ENCODE results near the gene RNF126.
A peak's percentile ranks its signal among the peaks of the same experiment; 100 is the strongest.

The RNF126 gene

DNA sequence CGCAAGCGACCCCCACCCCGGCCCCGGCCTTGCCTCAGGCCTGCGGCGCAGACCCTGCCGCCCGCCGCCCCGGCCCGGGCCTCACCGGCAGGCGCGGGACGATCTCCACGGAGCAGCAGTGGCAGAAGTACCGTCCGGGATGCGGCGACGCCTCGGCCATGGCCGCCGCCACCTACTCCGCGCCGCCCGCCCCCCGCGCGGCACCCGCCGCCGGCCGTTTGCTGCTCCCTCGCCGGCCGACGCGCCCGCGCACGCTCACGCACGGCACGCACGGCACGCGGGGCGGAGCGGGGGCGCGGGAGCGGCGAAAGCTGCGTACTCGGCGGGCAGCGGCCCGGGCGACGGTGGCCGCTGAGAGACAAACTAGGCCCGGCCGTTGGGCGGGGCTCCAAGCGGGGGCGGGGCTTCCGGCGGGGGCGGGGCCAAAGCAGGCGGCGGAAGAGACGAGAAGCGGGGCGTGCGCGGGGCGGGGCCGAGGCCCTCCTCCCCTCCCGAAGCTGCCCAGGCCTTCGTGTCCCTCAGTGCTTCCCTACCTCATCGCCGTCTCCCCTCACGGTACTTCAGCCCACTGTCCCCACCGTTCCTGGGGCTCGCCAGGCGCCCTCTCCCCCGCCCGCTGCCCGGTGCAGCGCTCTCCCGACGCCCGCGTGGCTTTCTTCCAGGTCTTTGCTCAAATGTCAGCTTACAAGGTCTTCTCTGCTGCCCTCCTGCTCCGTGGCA, at the start of gene RNF126:
RNF126 (minus strand) TSS at position 253 of the 720 bp plus-strand sequence; CDS start at position 160, 93 bp downstream.
- ChIA-PET CTCF (interaction anchor here (0.7 to 1.5 kb wide), 4 partner anchors 14 to 71 kb away, joined by 3 to 8 read pairs (median 4); partner anchors contain the start of gene POLRMT), POLR2A (no interaction called here)
- TF ChIP-seq, protein P1, sequence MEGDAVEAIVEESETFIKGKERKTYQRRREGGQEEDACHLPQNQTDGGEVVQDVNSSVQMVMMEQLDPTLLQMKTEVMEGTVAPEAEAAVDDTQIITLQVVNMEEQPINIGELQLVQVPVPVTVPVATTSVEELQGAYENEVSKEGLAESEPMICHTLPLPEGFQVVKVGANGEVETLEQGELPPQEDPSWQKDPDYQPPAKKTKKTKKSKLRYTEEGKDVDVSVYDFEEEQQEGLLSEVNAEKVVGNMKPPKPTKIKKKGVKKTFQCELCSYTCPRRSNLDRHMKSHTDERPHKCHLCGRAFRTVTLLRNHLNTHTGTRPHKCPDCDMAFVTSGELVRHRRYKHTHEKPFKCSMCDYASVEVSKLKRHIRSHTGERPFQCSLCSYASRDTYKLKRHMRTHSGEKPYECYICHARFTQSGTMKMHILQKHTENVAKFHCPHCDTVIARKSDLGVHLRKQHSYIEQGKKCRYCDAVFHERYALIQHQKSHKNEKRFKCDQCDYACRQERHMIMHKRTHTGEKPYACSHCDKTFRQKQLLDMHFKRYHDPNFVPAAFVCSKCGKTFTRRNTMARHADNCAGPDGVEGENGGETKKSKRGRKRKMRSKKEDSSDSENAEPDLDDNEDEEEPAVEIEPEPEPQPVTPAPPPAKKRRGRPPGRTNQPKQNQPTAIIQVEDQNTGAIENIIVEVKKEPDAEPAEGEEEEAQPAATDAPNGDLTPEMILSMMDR (IDR thresholded peaks at IDR 0.05; ENCODE audit: control extremely low read depth, extremely low read depth, low read depth, missing control alignments), result no peak
- peak; percentile 98 for DNase-seq (ENCODE audit: extremely low spot score)

DNA sequence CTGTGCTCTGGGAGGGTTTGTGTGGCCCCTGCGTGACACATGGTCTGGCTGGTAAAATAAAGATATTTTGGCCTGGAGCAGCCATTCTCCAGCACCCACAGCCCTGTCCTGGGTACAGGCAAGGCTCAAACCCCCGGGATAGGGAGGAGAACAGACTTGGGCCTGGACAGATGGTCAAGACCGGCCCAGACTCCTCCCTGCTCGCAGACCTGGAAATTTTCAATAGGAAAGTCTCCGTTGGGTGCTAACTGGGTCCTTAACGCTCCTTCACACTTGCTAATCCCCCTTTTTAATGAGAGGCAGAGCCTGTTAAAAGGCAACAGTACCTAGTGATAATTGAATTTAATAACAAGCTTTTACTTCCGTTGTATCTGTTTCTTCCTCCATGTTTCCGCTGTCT, 48.2 kb upstream of the RNF126 start:
- TF ChIP-seq, protein P1 (IDR thresholded peaks at IDR 0.05; ENCODE audit: control extremely low read depth, extremely low read depth, low read depth, missing control alignments), result no peak
- DNase-seq (ENCODE audit: extremely low spot score), result no peak
- ChIA-PET POLR2A (interaction anchor here (0.6 kb wide), 1 partner anchor 227 kb away, joined by 6 read pairs; no protein-coding TSS in a partner anchor), CTCF (no interaction called here)

DNA sequence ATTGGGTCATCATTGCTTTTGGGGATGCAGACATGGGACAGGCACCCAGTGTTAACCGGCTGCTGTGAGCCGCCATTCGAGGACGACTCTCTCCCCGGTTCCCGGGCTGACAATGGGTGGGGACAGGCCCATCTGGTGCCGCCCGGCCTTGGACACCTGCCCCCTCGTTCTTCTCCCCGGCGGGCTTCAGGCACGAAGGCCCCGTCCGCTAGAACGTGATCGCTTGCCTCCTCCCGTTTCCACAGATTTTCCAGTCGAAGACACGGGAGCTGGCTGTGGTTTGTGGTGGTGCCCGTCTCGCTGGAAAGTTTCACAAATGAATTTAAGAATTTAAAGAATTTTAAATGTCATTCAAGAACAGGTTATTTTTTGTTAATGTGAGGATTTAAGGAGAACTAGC, 47.8 kb upstream of the RNF126 start:
- TF ChIP-seq, protein P1 (IDR thresholded peaks at IDR 0.05; ENCODE audit: control extremely low read depth, extremely low read depth, low read depth, missing control alignments), result no peak
- DNase-seq (ENCODE audit: extremely low spot score), result no peak
- POLR2A ChIA-PET, result interaction anchor here (0.6 kb wide), 1 partner anchor 228 kb away, joined by 6 read pairs; no protein-coding TSS in a partner anchor

DNA sequence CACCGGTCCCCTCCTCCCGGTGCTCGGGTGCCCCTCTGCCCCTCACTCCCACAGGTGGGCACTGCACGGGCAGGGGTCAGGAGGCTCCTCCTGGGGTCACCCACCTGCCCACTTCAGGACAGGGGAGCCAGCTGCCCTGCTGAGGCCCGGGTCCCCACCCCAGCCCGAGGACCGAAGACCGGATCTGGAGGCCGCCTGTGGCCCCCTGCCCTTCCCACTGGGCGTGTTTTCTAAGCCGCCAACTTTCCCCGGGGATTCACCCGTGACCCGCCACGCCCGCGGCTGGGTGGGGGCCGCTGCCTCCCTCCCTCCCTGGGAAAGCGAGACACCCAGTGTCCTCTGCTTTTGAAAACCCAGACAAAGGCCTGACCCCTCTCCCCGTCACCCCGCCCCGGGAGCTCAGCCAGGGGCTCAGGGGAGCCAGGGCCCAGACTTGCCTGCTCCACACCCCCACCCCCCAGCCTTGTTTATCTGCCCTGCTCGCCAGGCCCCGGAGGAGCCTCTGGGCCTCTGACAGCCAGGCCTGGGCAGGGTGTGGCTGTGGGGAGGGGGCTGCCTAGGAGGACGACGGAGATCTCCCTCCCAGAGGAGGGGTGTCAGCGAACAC, 47.1 kb upstream of the RNF126 start:
- ChIA-PET CTCF (no interaction called here), POLR2A (no interaction called here)
- DNase-seq (ENCODE audit: extremely low spot score), result no peak
- TF ChIP-seq, protein P1 (IDR thresholded peaks at IDR 0.05; ENCODE audit: control extremely low read depth, extremely low read depth, low read depth, missing control alignments), result no peak

More for the DNA sequence above, 47.8 kb upstream of the RNF126 start:
- CTCF ChIA-PET, result no interaction called here

DNA sequence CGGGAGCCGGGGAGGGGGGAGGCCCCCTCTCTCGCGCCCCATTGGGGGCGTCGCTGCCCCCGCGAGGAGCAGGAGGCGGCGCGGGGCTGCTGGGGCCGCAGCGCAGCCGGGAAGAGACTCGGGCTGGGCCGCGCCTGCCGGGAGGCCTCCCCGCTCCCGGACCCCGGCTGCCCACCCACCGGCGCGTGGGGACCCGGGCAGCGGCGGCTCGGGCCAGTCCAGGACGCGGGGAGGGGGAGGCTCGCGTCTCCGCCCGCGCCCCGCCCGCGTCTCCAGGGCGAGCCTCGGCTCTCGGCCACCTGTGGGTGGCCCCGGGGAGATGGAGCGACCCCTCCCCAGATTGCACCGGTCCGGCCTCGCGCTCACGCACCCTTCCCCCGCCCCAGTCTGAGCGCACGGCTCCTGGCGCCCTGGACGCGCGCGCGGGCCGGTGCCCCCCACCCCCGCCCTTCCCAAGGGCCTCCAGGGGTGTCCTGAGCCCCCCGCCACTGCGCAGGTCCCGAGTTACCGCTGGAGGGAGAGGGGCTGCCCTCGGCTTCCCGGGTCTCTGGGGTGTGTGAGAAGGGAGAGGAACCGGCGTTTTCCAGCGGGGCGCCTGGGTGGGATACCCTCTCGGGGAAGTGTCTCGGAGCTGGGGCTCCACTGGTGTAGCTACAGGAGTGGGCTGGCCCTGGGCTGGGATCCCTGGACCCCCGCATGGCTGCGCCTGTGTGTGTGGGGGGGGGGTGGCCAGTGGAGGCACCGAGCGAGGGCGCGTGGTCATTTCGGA, 46.4 kb upstream of the RNF126 start:
- TF ChIP-seq, protein P1 (IDR thresholded peaks at IDR 0.05; ENCODE audit: control extremely low read depth, extremely low read depth, low read depth, missing control alignments), result no peak
- DNase-seq (ENCODE audit: extremely low spot score), result no peak
- POLR2A ChIA-PET, result no interaction called here
- CTCF ChIA-PET, result no interaction called here
